Activated naive CD4-positive, alpha-beta T cell treated with anti-CD3 and anti-CD28 coated beads, Interleukin-2, amount 10 ng/mL, durations not matched to agents 7 days and 5 days (primary cell): ENCODE data around the gene NRP1.
"Not testable (repeated sequence)": the region's sequence is repeated elsewhere in the genome, so short reads cannot be mapped to it uniquely, and the experiment has no call there.

Source experiments
- CTCF ChIA-PET: fragments of 350-600 bp; sonication (Branson Sonifier 250); formaldehyde crosslinking; loops from one replicate; lab custom pipeline; 2021; ENCODE audit warnings: antibody characterized with exemption; lab: Charles Lee
- DNase-seq: peaks from one replicate; pipeline ENCODE4 v3.0.0-alpha.2; 2020
- H3K27ac Mint-ChIP-seq: one replicate; pipeline ENCODE4 v1.8.0; 2021; ENCODE audit warnings: mild to moderate bottlenecking, moderate library complexity, mixed read lengths
- H3K27me3 Mint-ChIP-seq: one replicate; pipeline ENCODE4 v1.8.0; 2021; ENCODE audit warnings: mild to moderate bottlenecking, mixed read lengths
- H3K36me3 Mint-ChIP-seq: one replicate; pipeline ENCODE4 v1.8.0; 2021; ENCODE audit warnings: mixed read lengths
- H3K4me1 Mint-ChIP-seq: one replicate; pipeline ENCODE4 v1.8.0; 2021; ENCODE audit warnings: mixed read lengths
- H3K4me3 Mint-ChIP-seq: one replicate; pipeline ENCODE4 v1.8.0; 2021; ENCODE audit warnings: mild to moderate bottlenecking, moderate library complexity, mixed read lengths
- H3K9me3 Mint-ChIP-seq: one replicate; pipeline ENCODE4 v1.8.0; 2021; ENCODE audit warnings: mixed read lengths

NRP1 gene

GRCh38 chr10:33235251-33235884 is 99.1 kb downstream of the NRP1 start:
- H3K27ac Mint-ChIP-seq = no peak overlapping the region
- no peak overlapping the region for H3K4me3 Mint-ChIP-seq
- H3K9me3 Mint-ChIP-seq = no peaks in the 10 kb centered on the region
- peaks cover under 1% of the 10 kb centered on the region for H3K27me3 Mint-ChIP-seq
- no peak for DNase-seq
- CTCF ChIA-PET = no interaction called here
- H3K36me3 Mint-ChIP-seq = no peaks in the 10 kb centered on the region
- no peaks in the 10 kb centered on the region for H3K4me1 Mint-ChIP-seq

- H3K4me3 Mint-ChIP-seq = no peak overlapping the region
- H3K27me3 Mint-ChIP-seq = no peaks in the 10 kb centered on the region
- CTCF ChIA-PET = no interaction called here
- no peak overlapping the region for H3K27ac Mint-ChIP-seq
- no peaks in the 10 kb centered on the region for H3K9me3 Mint-ChIP-seq
- no peak for DNase-seq
- no peaks in the 10 kb centered on the region for H3K36me3 Mint-ChIP-seq
- H3K4me1 Mint-ChIP-seq = no peaks in the 10 kb centered on the region
Measured at GRCh38 chr10:33234831-33235237, 99.6 kb downstream of the NRP1 start.

GRCh38 chr10:33233635-33234034 is 100.8 kb downstream of the NRP1 start:
- Mint-ChIP-seq H3K27ac (no peak overlapping the region), H3K9me3 (no peaks in the 10 kb centered on the region), H3K4me1 (no peaks in the 10 kb centered on the region), H3K36me3 (no peaks in the 10 kb centered on the region), H3K4me3 (no peak overlapping the region), H3K27me3 (no peaks in the 10 kb centered on the region)
- CTCF ChIA-PET = no interaction called here
- DNase-seq = no peak

GRCh38 chr10:33233221-33233620 is 101.2 kb downstream of the NRP1 start:
- CTCF ChIA-PET = no interaction called here
- DNase-seq = no peak
- Mint-ChIP-seq H3K9me3 (no peaks in the 10 kb centered on the region), H3K27ac (no peak overlapping the region), H3K4me1 (no peaks in the 10 kb centered on the region), H3K4me3 (no peak overlapping the region), H3K36me3 (no peaks in the 10 kb centered on the region), H3K27me3 (no peaks in the 10 kb centered on the region)

GRCh38 chr10:33231621-33232350 is 102.7 kb downstream of the NRP1 start:
- no peak overlapping the region for H3K4me3 Mint-ChIP-seq
- no peaks in the 10 kb centered on the region for H3K36me3 Mint-ChIP-seq
- no peak for DNase-seq
- CTCF ChIA-PET = no interaction called here
- H3K9me3 Mint-ChIP-seq = no peaks in the 10 kb centered on the region
- H3K4me1 Mint-ChIP-seq = no peaks in the 10 kb centered on the region
- H3K27ac Mint-ChIP-seq = no peak overlapping the region
- H3K27me3 Mint-ChIP-seq = no peaks in the 10 kb centered on the region

GRCh38 chr10:33229949-33230267 is 104.6 kb downstream of the NRP1 start:
- Mint-ChIP-seq H3K4me1 (no peaks in the 10 kb centered on the region), H3K27me3 (no peaks in the 10 kb centered on the region), H3K27ac (no peak overlapping the region), H3K36me3 (no peaks in the 10 kb centered on the region), H3K9me3 (no peaks in the 10 kb centered on the region), H3K4me3 (no peak overlapping the region)
- no peak for DNase-seq
- CTCF ChIA-PET = interaction anchor here (0.6 kb wide), 1 partner anchor 126 kb away, joined by 3 read pairs; no protein-coding TSS in a partner anchor

GRCh38 chr10:33229252-33229948 is 105.1 kb downstream of the NRP1 start:
- Mint-ChIP-seq H3K36me3 (no peaks in the 10 kb centered on the region), H3K4me3 (no peak overlapping the region), H3K27me3 (no peaks in the 10 kb centered on the region), H3K9me3 (no peaks in the 10 kb centered on the region), H3K27ac (no peak overlapping the region), H3K4me1 (no peaks in the 10 kb centered on the region)
- CTCF ChIA-PET = interaction anchor here (0.6 kb wide), 1 partner anchor 125 kb away, joined by 3 read pairs; no protein-coding TSS in a partner anchor
- no peak for DNase-seq

GRCh38 chr10:33228426-33228825 is 106.0 kb downstream of the NRP1 start:
- Mint-ChIP-seq H3K27ac (no peak overlapping the region), H3K4me1 (no peaks in the 10 kb centered on the region), H3K36me3 (no peaks in the 10 kb centered on the region), H3K4me3 (no peak overlapping the region), H3K9me3 (no peaks in the 10 kb centered on the region), H3K27me3 (no peaks in the 10 kb centered on the region)
- no peak for DNase-seq
- CTCF ChIA-PET = no interaction called here

GRCh38 chr10:33227489-33227888 is 107.0 kb downstream of the NRP1 start:
- no peak for DNase-seq
- H3K4me3 Mint-ChIP-seq = no peak overlapping the region
- peak overlapping the region; percentile 21 for H3K27ac Mint-ChIP-seq
- no peaks in the 10 kb centered on the region for H3K27me3 Mint-ChIP-seq
- H3K9me3 Mint-ChIP-seq = no peaks in the 10 kb centered on the region
- CTCF ChIA-PET = no interaction called here
- no peaks in the 10 kb centered on the region for H3K36me3 Mint-ChIP-seq
- no peaks in the 10 kb centered on the region for H3K4me1 Mint-ChIP-seq

- Mint-ChIP-seq H3K27ac (no peak overlapping the region), H3K27me3 (no peaks in the 10 kb centered on the region), H3K4me1 (no peaks in the 10 kb centered on the region), H3K4me3 (no peak overlapping the region), H3K9me3 (no peaks in the 10 kb centered on the region), H3K36me3 (no peaks in the 10 kb centered on the region)
- CTCF ChIA-PET = no interaction called here
- no peak for DNase-seq
Measured at GRCh38 chr10:33224251-33224965, 110.1 kb downstream of the NRP1 start.

- H3K4me3 Mint-ChIP-seq = no peak overlapping the region
- no peaks in the 10 kb centered on the region for H3K9me3 Mint-ChIP-seq
- H3K27me3 Mint-ChIP-seq = no peaks in the 10 kb centered on the region
- no peak overlapping the region for H3K27ac Mint-ChIP-seq
- no peaks in the 10 kb centered on the region for H3K36me3 Mint-ChIP-seq
- H3K4me1 Mint-ChIP-seq = no peaks in the 10 kb centered on the region
- CTCF ChIA-PET = no interaction called here
- DNase-seq = no peak
Measured at GRCh38 chr10:33223326-33224000, 111.0 kb downstream of the NRP1 start.

GRCh38 chr10:33222304-33222703 is 112.2 kb downstream of the NRP1 start:
- H3K4me3 Mint-ChIP-seq, H3K9me3 Mint-ChIP-seq, H3K4me1 Mint-ChIP-seq, CTCF ChIA-PET, DNase-seq, H3K27ac Mint-ChIP-seq, H3K36me3 Mint-ChIP-seq, H3K27me3 Mint-ChIP-seq: not testable (repeated sequence)

GRCh38 chr10:33217854-33218253 is 116.6 kb downstream of the NRP1 start:
- Mint-ChIP-seq H3K9me3 (peaks cover 4% of the 10 kb centered on the region), H3K4me3 (no peak overlapping the region), H3K27me3 (no peaks in the 10 kb centered on the region), H3K27ac (no peak overlapping the region), H3K4me1 (peaks cover 11% of the 10 kb centered on the region), H3K36me3 (no peaks in the 10 kb centered on the region)
- CTCF ChIA-PET = interaction anchor here (0.7 kb wide), 1 partner anchor 25 kb away, joined by 3 read pairs; no protein-coding TSS in a partner anchor
- DNase-seq = no peak
